ENCODE measurements around the gene PAK6. TPM values are rescaled to one million over a fixed set of nuclear protein-coding genes. Genes with fewer than 3 reads are reported as not detected.
A peak's percentile ranks its signal among the peaks of the same experiment; 100 is the strongest.

The PAK6 gene
- total RNA-seq, 1 experiment from 2014 or later, result not detected

GRCh38 chr15:40292246-40292645 is 53.4 kb downstream of the PAK6 start:
- DNase-seq (ENCODE audit: low spot score), result no peak

DNA sequence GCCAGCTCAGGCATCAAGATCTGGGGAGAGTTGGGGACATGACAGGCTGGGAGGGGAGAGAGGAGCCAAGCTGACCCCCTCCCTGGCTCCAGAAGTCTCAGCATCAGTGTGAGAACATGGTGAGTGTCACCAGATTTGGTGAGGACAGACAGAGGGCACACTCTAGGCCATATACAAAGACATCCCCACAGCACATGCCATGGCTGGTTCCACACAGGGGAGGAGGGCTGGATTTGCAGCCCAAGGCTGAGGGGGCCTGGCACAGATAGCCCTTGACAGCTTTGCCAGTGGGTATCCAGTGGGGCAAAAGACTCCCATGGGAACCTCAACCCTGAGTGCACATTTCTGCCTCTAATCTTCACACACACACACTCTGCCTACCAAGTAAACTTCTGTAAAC is 54.1 kb downstream of the PAK6 start:
- DNase-seq (ENCODE audit: low spot score), result no peak

DNA sequence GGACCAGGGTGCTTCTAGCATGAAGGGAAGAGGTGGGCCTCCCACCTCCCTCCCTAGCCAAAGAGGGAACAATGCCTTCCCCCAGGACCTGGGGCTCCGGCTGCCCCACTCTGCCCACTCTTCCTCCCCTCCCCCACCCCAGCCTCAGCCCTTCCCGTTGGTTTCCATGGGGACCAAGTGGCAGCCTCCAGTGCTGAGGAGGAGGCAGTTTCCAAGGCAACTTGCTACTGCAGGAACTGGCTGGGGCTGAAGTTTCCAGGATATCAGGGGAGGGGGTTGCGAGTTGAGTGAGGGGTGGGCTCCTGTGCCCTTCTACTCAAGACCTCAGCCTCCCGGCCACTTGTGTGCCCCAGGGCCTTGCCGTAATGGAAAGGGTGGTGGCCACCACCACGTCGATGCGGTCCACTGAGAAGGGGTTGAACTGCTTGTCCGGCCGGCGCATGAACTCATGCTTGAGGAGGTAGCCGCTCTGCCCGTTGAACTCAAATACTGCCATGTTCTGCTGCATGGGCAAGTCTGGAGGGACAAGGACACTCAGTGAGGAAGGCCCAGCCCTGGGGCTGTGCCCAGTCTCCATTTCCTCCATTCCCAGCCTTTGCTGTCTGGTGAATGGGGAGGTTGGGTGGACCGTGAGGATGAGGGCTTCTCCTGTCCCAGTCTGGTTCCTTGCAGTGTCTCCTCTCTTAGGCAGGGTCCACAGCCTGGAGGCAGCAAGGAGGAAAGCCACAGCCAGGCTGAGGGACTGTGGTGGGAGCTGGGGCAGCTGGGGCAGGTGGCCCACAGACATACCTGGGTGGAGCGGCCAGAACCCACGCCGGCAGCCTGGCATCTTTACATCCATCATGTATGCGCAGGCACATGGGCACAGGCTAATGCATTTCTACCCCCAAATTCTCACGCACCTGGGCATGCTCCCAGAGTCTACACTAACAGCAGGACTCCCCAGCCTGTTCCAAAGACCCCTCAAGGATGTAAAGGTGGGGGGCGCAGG is 55.3 kb downstream of the PAK6 start:
- no peak for DNase-seq (ENCODE audit: low spot score)

GRCh38 chr15:40295297-40295696 is 56.4 kb downstream of the PAK6 start:
- no peak for DNase-seq (ENCODE audit: low spot score)

GRCh38 chr15:40295877-40296560 is 57.2 kb downstream of the PAK6 start:
- no peak for DNase-seq (ENCODE audit: low spot score)

DNA sequence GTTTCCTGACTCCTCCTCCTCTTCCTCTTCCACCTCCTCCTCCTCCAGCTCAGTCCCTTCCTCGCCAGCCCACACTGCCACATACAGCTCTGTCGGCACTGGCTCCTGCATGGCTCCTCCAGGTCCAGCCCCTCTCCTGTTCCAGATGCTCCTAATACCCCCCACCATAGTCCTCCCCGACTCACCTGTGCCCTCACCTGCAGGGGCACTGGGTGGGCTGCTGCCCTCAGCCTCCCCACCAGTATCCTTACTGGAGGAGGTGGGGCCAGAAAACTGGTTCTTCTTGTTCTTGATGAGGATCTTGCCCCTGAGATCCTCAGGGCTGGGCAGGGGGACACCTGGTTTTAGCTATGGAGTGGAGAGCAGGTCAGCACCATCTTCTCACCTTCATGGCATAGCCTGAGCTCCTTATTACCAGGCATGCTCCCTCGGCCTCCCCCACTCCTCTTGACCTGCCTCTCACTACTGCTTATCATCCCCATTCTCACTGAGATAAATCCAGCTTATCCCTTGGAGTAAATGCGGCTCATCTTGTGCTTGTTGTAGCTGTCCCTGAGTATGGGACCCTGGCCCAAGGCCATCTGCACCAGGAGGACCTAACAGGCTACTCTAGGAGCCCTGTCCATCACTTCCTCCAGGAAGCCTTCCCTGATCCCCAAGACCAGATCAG is 57.8 kb downstream of the PAK6 start:
- no peak for DNase-seq (ENCODE audit: low spot score)

DNA sequence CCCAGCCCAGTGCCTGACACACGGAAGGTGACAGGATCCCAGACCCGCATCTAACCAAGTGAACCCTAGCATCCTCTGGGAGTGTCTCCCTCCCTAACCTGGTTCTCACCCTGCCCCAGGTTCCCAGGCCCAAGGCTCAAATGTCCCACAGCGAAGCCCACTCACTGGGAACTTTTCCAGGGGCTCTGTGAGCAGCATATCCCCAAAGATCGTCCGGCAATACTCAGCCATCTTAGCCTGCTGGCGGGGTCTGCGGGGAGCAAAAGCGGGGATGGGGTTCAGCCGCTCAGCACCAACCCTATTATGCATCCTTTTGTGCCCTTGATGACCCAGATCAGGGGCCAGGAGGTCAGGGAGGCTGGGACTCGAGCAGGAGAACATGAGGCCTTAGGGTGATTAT is 58.5 kb downstream of the PAK6 start:
- DNase-seq (ENCODE audit: low spot score), result no peak

- DNase-seq (ENCODE audit: low spot score), result no peak
Measured at GRCh38 chr15:40298216-40298935, 59.5 kb downstream of the PAK6 start.

DNA sequence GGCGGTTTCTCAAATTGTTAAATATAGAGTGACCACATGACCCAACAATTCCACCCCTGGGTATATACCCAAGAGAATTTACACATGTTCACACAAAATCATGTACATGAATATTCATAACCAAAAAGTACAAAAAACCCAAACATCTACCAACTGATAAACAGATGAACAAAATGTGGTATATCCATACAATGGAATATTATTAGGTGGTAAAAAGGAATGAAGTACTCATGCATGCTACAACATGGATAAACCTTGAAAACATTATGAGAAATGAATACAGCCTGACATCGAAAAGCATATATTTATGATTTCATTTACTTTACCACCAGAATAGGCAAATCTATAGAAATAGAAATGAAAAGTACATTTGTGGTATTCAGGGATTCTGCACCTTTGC is 61.5 kb downstream of the PAK6 start:
- no peak for DNase-seq (ENCODE audit: low spot score)

- DNase-seq (ENCODE audit: low spot score), result no peak
Measured at GRCh38 chr15:40300771-40301170, 61.9 kb downstream of the PAK6 start.

GRCh38 chr15:40301467-40302179 is 62.8 kb downstream of the PAK6 start:
- DNase-seq (ENCODE audit: low spot score), result no peak

- DNase-seq (ENCODE audit: low spot score), result no peak
Measured at GRCh38 chr15:40302288-40302886, 63.5 kb downstream of the PAK6 start.

- DNase-seq (ENCODE audit: low spot score), result no peak
Measured at GRCh38 chr15:40302981-40303380, 64.1 kb downstream of the PAK6 start.

DNA sequence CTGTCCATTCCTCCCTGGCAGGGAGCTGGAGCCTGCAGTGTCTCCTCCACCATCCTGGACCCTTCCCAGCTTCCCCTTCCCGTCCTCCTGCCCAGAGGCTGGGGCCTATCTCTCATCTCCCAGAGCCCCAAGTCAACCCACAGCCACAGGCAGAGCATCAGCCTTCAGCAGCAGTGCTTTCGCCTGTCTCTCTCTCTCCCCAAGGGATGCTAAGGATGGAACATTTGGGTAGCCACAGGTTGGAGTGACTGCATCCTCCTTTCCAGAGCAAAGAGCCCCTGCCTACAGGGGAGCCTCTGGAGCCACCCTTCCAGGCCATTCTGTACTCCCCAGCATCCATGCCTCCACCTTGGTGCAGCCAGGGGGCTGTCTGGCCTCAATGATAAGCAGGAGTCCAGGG is 64.7 kb downstream of the PAK6 start:
- DNase-seq (ENCODE audit: low spot score), result no peak

GRCh38 chr15:40305281-40305680 is 66.4 kb downstream of the PAK6 start:
- DNase-seq (ENCODE audit: low spot score), result no peak

DNA sequence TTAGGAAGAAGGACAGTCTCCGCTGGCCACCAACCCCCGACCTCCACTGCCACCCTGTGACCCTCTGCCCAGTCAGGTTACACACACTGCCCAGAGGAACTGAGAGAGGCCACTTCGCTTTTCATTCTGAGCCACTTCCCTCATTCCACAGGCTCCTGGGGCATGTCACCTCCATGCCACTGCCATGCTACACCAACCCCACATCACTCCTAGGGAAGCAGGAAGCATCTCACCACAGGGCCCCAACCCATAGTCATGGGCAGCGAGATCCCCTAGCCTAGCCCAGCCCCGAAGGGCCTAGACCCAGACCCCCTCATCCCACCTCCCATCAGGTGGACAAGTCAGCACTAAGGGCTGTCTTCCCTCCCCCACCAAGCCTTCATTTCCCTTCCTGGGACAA is 67.5 kb downstream of the PAK6 start:
- no peak for DNase-seq (ENCODE audit: low spot score)

GRCh38 chr15:40306908-40307307 is 68.0 kb downstream of the PAK6 start:
- DNase-seq (ENCODE audit: low spot score), result no peak

- peak; percentile 78 for DNase-seq (ENCODE audit: low spot score)
Measured at GRCh38 chr15:40307421-40308211, 68.8 kb downstream of the PAK6 start, which contains the start of gene PLCB2. PLCB2 (minus strand) TSS chr15:40307935; CDS start chr15:40307672, 263 bp downstream.

DNA sequence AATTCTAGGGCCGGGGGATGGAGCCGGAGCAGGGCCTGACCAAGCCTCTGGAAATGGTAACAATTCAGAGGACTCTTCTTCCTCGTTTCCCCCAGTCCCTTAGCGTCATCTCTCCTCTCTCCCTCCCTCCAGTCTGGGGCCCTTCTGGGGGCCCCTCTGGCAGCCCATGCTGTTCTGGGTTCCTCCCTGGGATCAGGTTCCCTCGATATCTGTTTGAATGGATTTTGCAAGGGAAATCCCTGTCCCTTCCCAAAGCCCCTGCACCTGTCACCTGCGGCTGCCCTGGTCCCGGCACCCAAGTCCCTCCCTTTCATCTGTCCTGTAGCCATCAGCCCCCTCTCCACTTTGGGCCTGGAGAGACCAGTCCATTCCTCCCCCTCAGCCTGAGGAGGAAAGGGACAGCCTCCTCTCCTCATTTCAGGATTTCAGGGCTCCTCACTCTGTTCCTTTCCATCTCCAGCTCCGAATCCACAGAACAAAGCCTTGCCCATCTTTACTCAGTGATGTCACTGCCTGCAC is 70.5 kb downstream of the PAK6 start:
- no peak for DNase-seq (ENCODE audit: low spot score)
